ENCODE data around the gene TMPRSS11F.
"Not testable (repeated sequence)": the region's sequence is repeated elsewhere in the genome, so short reads cannot be mapped to it uniquely, and the experiment has no call there.

TMPRSS11F gene

GRCh38 chr4:68129793-68130192 is at the start of gene TMPRSS11F:
Gene TMPRSS11F, minus strand, starts transcription at chr4:68129869. Its CDS starts 49 bp downstream, at chr4:68129820.
- DNase-seq (ENCODE audit: low spot score) = no peak

- no peak for DNase-seq (ENCODE audit: low spot score)
Measured at GRCh38 chr4:68176904-68177303, 47.2 kb upstream of the TMPRSS11F start.

DNA sequence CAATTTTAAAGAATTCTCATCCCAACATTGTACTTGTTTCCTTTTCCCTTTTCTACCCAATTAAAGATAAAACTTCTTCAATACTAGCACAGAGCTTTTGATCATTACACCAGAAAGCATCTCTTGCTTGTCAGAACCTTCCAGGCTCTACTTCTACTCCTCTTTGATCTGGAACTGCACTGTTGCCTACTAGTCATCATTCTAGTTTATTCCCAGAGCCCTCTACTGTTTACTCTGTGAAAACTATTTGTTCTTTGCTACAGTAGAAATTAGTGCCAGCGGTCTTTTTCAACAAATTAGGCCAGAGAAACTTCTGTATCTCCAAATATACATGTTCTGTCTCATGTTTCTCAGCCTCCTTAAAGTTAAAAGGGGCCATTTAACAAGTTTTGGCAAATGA is 46.8 kb upstream of the TMPRSS11F start:
- peak; percentile 22 for DNase-seq (ENCODE audit: low spot score)

GRCh38 chr4:68175562-68176155 is 46.0 kb upstream of the TMPRSS11F start:
- DNase-seq (ENCODE audit: low spot score) = peak; percentile 76

DNA sequence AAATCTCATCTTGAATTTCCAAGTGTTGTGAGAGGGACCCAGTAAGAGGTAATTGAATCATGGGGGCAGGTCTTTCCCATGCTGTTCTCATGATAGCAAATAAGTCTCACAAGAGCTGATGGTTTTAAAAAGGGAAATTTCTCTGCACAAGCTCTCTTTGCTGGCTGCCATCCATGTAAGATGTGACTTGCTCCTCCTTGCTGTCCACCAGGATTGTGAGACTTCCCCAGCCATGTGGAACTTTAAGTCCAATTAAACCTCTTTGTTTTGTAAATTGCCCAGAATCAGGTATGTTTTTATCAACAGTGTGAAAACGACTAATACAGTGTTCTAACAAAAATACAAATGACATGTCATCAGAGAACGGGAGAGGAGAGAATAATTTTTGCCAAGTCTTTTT is 44.7 kb upstream of the TMPRSS11F start:
- not testable (repeated sequence) for DNase-seq (ENCODE audit: low spot score)

- DNase-seq (ENCODE audit: low spot score) = not testable (repeated sequence)
Measured at GRCh38 chr4:68172147-68172546, 42.5 kb upstream of the TMPRSS11F start.

GRCh38 chr4:68167706-68168105 is 38.0 kb upstream of the TMPRSS11F start:
- DNase-seq (ENCODE audit: low spot score) = peak; percentile 8

DNA sequence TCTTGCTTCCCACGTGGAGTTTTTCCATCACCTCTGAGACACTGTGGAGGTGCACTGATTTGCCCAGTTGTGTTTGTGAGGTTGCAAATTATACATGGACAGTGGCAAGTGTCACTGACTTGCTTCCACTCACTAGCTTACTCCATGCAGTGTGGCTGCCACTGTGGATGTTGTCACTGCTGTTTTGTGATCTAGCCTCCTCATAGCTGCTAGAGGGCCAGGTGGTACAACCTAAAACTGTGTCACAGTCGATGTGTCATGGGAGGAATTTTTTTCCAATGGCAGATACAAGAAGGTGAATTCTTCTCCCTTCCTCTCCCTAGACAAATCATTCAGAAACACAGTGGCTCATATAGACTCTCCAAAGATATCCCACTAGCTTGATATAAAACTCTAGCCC is 37.5 kb upstream of the TMPRSS11F start:
- no peak for DNase-seq (ENCODE audit: low spot score)

DNA sequence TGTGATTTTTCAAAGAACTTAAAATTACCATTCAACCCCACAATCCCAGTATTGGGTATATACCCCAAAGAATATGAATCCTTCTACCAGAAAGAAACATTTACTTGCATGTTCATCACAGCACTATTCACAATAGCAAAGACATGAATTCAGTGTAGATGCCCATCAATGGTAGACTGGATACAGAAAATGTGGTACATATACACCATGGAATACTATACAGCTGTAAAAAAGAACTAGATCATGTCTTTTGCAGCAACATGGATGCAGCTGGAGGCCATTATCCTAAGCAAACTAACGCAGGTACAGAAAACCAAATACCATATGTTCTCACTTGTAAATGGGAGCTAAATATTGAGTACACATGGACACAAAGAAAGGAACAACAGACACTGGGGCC is 34.1 kb upstream of the TMPRSS11F start:
- DNase-seq (ENCODE audit: low spot score) = no peak

DNA sequence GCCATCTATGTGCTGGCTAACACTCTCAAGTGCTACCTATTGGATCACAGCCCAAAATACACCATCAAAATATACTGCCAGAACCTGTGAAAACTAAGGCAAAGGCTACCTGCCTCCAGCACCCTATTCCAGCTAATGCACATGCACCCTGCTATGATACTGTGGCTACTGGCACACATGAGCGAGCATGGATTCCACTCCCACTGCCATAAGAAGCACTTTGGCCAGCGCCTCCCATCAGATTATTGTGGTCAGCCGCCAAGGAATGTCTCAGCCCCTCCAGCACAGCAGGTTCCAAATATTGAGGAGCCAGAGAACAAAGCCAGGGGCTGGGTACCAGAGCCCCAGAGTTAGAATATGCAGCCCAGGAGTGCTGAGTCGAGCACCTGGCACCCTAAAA is 32.5 kb upstream of the TMPRSS11F start:
- DNase-seq (ENCODE audit: low spot score) = no peak

- DNase-seq (ENCODE audit: low spot score) = no peak
Measured at GRCh38 chr4:68152411-68152810, 22.7 kb upstream of the TMPRSS11F start.

DNA sequence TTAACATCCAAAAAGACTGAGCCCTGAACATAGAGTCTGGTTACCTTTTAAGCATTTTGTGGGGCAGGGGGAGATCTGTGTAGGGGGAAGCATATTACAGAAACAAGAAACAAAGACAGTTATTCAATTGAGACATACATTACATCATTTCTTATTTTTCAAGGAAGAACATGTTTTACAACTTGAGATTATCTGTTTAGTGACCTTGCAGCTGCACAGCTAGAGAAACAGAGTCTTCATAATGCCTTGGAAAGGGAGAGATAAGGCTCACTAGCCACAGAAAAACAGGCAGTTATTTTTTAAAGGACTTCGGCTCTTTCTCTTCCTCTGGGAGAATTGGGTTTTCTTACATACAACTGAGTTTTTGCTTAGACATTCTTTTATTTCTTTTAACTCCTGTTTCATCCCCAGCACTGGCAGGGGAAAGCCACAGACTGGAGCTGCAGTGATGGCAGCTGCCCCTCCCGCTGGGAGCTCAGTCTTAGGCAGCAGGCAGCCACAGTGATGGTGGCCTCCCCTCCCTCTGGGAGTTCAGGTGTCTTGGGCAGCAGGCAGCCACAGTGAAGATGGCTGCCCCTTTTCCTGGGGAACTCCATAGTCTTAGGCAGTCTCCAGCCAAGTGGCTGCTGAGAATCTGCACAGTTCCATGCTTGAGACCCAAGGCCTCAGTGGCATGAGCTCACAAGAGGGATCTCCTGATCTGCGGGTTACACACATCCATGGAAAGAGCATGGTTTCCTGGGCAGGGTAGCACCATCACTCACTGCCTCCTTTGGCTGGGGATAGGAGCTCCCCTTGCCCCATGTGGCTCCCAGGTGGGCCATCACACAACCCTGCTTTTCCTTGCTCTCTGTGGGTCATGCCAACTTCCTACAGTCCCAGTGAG is 19.4 kb upstream of the TMPRSS11F start:
- no peak for DNase-seq (ENCODE audit: low spot score)

GRCh38 chr4:68147079-68147478 is 17.4 kb upstream of the TMPRSS11F start:
- no peak for DNase-seq (ENCODE audit: low spot score)

DNA sequence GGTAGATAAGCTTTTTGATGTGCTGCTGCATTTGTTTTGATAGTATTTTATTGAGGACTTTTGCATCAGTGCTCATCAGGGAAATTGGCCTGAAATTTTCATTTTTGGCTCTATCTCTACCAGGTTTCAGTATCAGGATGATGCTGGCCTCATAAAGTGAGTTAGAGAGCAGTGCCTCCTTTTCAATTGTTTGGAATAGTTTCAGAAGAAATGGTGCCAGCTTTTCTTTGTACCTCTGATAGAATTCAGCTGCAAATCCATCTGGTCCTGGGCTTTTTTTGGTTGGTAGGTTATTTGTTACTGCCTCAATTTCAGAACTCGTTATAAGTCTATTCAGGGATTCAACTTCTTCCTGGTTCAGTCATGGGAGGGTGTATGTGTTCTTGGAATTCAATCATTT is 15.6 kb upstream of the TMPRSS11F start:
- no peak for DNase-seq (ENCODE audit: low spot score)

GRCh38 chr4:68141852-68142251 is 12.2 kb upstream of the TMPRSS11F start:
- DNase-seq (ENCODE audit: low spot score) = no peak

DNA sequence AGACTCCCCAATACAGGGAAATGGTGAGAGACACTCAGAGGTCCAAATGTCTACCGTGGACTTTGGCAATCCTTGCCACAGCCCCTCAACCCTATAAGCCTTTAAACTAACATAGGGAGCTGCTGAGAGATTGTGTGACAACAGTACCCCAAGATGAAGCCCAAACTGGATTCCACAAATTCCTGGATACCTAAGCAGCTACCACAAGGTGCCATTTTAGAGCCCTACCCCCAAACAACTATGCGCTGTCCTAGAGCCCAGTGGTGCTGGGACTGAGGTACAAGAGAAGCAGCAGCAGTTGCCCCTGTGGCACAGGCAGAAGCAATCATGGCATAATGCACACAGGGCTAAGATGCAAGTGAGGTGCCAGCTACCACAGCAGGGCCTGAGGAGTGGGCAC is 2.7 kb upstream of the TMPRSS11F start:
- no peak for DNase-seq (ENCODE audit: low spot score)

GRCh38 chr4:68124262-68124661 is 5.4 kb downstream of the TMPRSS11F start:
- DNase-seq (ENCODE audit: low spot score) = no peak

DNA sequence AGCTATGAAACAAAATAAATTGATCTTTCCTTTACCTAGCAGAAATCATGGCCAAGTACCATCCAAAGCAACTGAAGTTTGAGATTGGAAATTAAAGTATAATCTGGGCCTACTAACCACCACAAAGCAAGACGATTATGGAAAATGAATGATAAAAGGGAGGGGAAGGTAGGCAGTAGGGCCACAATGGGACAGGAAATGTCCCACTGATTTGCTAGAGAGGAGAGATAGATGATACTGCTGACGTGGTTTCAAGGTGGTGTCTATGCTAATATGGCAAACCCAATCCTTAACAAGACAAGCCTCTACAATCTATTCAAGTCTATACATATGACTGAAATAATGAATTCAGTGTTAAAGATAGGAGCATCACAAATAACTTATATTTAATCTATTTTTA is 6.1 kb downstream of the TMPRSS11F start:
- no peak for DNase-seq (ENCODE audit: low spot score)

DNA sequence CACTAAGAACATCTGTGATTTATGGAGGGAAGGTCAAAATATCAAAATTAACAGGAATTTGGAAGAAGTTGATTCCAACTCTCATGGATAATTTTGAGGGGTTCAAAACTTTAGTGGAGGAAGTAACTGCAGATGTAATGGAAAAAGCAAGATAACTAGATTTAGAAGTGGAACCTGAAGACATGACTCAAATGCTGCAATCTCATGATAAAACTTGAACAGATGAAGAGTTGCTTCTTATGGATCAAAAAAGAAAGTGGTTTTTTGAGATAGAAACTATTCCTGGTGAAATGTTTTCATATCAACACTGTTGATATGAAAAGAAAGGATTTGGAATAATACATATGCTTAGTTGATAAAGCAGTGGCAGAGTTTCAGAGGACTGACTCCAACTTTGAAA is 9.7 kb downstream of the TMPRSS11F start:
- no peak for DNase-seq (ENCODE audit: low spot score)

GRCh38 chr4:68110441-68110840 is 19.2 kb downstream of the TMPRSS11F start:
- no peak for DNase-seq (ENCODE audit: low spot score)

GRCh38 chr4:68109868-68110267 is 19.8 kb downstream of the TMPRSS11F start:
- DNase-seq (ENCODE audit: low spot score) = no peak

GRCh38 chr4:68082758-68083157 is 46.9 kb downstream of the TMPRSS11F start:
- no peak for DNase-seq (ENCODE audit: low spot score)

DNA sequence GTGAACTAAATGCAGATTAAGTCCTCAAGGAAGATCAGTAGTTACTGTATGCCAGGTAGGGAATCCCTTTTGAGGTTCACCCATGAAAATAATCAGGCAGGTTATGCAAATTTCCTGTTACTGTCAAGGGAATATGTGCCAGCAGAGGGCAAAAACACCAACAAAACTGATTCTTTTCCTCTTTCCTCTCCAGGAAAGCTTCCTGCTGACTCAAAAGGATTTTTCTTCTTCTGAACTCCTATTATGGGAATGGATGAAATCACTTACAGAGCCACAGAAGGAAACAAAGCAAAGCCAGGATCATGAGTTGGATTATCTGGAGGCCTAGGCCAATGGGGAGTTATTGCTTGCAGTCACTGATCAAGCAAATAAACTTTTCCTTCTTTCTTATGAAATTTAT is 49.7 kb downstream of the TMPRSS11F start:
- no peak for DNase-seq (ENCODE audit: low spot score)

- DNase-seq (ENCODE audit: low spot score) = no peak
Measured at GRCh38 chr4:68077737-68078136, 51.9 kb downstream of the TMPRSS11F start.
